HCT116 (cell line): ENCODE data around the gene TBXAS1.

ENCODE experiments used
- CEBPB ChIP-seq: IDR thresholded peaks from 2 replicates; pipeline ENCODE4 v1.6.1; 2012; ENCODE audit warnings: low read depth
- EGR1 ChIP-seq: IDR thresholded peaks from 2 replicates; pipeline ENCODE4 v1.6.1; 2012; ENCODE audit warnings: low read depth
- EZH2 ChIP-seq: fragments of 200-600 bp; sonication (generic); IDR thresholded peaks from 2 replicates; pipeline ENCODE4 v1.6.1; 2017; ENCODE audit warnings: antibody characterized with exemption, mixed run types
- MAX ChIP-seq: IDR thresholded peaks from 2 replicates; pipeline ENCODE4 v1.6.1; 2012
- POLR2A ChIP-seq: IDR thresholded peaks from 2 replicates; pipeline ENCODE4 v1.7.0; 2011; ENCODE audit warnings: borderline replicate concordance; ENCODE audit not compliant: insufficient read depth, insufficient read length; ENCODE audit errors: extremely low read depth
- POLR2AphosphoS5 ChIP-seq: IDR thresholded peaks from 2 replicates; pipeline ENCODE4 v1.6.1; 2011; ENCODE audit warnings: mild to moderate bottlenecking, low read depth, low read length, moderate library complexity
- ZFX ChIP-seq: fragments of 450-650 bp; IDR thresholded peaks from 2 replicates; pipeline ENCODE4 v1.6.1; 2017
- ZNF274 ChIP-seq: fragments of 200-500 bp; sonication (Bioruptor generic); IDR thresholded peaks from 2 replicates; pipeline ENCODE4 v1.6.1; 2014; ENCODE audit warnings: mild to moderate bottlenecking, low read depth, low read length, inconsistent platforms
- TF ChIP-seq, protein P1 (sequence below), 3 experiments: fragments of 200-600 bp in 1 of 3; sonication (generic) in 1 of 3; IDR thresholded peaks in 2 of 3; conservative IDR thresholded peaks in 1 of 3; 2 replicates each; pipeline ENCODE4 v1.5.1; 2012 to 2017; ENCODE audit warnings: low read depth in 2 of 3, low read length in 2 of 3, antibody characterized with exemption in 1 of 3, borderline replicate concordance in 1 of 3, control low read depth in 1 of 3, mild to moderate bottlenecking in 1 of 3, mixed read lengths in 1 of 3, mixed run types in 1 of 3, moderate library complexity in 1 of 3; ENCODE audit not compliant: insufficient read depth in 1 of 3
- TF ChIP-seq, protein P2 (sequence below): IDR thresholded peaks from 2 replicates; pipeline ENCODE4 v1.6.1; 2012; ENCODE audit warnings: low read depth

- TF ChIP-seq EGR1 = no peak
- TF ChIP-seq, protein P1, sequence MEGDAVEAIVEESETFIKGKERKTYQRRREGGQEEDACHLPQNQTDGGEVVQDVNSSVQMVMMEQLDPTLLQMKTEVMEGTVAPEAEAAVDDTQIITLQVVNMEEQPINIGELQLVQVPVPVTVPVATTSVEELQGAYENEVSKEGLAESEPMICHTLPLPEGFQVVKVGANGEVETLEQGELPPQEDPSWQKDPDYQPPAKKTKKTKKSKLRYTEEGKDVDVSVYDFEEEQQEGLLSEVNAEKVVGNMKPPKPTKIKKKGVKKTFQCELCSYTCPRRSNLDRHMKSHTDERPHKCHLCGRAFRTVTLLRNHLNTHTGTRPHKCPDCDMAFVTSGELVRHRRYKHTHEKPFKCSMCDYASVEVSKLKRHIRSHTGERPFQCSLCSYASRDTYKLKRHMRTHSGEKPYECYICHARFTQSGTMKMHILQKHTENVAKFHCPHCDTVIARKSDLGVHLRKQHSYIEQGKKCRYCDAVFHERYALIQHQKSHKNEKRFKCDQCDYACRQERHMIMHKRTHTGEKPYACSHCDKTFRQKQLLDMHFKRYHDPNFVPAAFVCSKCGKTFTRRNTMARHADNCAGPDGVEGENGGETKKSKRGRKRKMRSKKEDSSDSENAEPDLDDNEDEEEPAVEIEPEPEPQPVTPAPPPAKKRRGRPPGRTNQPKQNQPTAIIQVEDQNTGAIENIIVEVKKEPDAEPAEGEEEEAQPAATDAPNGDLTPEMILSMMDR (IDR thresholded peaks at IDR 0.05 in 2 of 3, conservative IDR thresholded peaks at IDR 0.05 in 1 of 3; ENCODE audit: borderline replicate concordance in 1 of 3, insufficient read depth in 1 of 3, low read depth in 2 of 3, low read length in 2 of 3) = no peak
- TF ChIP-seq POLR2A = no peak
- TF ChIP-seq POLR2AphosphoS5 = no peak
- TF ChIP-seq ZFX = no peak
- TF ChIP-seq, protein P2, sequence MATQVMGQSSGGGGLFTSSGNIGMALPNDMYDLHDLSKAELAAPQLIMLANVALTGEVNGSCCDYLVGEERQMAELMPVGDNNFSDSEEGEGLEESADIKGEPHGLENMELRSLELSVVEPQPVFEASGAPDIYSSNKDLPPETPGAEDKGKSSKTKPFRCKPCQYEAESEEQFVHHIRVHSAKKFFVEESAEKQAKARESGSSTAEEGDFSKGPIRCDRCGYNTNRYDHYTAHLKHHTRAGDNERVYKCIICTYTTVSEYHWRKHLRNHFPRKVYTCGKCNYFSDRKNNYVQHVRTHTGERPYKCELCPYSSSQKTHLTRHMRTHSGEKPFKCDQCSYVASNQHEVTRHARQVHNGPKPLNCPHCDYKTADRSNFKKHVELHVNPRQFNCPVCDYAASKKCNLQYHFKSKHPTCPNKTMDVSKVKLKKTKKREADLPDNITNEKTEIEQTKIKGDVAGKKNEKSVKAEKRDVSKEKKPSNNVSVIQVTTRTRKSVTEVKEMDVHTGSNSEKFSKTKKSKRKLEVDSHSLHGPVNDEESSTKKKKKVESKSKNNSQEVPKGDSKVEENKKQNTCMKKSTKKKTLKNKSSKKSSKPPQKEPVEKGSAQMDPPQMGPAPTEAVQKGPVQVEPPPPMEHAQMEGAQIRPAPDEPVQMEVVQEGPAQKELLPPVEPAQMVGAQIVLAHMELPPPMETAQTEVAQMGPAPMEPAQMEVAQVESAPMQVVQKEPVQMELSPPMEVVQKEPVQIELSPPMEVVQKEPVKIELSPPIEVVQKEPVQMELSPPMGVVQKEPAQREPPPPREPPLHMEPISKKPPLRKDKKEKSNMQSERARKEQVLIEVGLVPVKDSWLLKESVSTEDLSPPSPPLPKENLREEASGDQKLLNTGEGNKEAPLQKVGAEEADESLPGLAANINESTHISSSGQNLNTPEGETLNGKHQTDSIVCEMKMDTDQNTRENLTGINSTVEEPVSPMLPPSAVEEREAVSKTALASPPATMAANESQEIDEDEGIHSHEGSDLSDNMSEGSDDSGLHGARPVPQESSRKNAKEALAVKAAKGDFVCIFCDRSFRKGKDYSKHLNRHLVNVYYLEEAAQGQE = no peak
- no peak for TF ChIP-seq ZNF274
- no peak for TF ChIP-seq EZH2
- no peak for TF ChIP-seq MAX
- TF ChIP-seq CEBPB = no peak
Observed at GRCh38 chr7:140044251-140044650, 215.2 kb downstream of the TBXAS1 start.
